Epidermal melanocyte (primary cell): Measurements from ENCODE around the gene YIF1B.
"Not testable (repeated sequence)": the region's sequence is repeated elsewhere in the genome, so short reads cannot be mapped to it uniquely, and the experiment has no call there.

Experiments used
- DNase-seq: peaks from one replicate; pipeline ENCODE4 v3.0.0; 2011; ENCODE audit warnings: low spot score; ENCODE audit not compliant: insufficient read length

YIF1B gene

DNA sequence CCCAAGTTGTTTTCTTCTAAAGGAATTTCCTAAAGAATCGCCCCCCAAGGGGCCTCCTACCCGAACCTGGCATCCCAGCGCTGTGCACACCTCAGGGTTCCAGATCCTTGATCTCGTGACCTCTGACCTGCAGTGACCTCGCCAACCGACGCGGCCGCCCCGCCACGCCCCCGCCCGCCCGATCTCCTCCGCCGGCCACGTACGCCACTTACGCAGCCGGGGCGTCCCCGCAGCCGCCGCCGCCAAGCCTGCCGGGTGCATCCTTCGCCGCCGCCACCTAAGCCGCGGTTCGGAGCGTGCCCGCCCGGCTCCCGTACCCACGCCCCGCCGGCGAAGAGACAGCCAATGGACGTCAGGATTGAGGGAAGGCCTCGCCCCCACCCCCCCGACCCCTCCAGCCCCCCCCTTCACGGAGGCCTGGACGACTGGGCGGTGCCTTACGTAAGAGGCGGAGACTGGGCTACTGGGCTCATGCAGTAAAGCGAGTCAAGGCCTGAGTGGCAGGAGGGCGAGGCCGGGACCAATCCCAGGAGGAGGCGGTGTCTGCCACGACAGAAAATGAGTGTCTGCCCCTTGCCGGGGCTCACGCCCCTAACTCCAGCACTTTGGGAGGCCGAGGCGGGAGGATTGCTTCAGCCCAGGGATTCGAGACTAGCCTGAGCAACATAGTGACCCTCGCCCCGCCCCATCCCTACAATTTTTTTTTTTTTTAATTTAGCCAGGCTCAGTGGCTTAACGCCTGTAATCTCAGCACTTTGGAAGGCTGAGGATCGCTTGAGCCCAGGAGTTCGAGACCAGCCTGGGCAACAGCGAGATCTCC, at the start of gene YIF1B:
YIF1B (minus strand) TSS at position 291 of the 820 bp plus-strand sequence; CDS start at position 261, 30 bp downstream.
- DNase-seq = peak; percentile 98

DNA sequence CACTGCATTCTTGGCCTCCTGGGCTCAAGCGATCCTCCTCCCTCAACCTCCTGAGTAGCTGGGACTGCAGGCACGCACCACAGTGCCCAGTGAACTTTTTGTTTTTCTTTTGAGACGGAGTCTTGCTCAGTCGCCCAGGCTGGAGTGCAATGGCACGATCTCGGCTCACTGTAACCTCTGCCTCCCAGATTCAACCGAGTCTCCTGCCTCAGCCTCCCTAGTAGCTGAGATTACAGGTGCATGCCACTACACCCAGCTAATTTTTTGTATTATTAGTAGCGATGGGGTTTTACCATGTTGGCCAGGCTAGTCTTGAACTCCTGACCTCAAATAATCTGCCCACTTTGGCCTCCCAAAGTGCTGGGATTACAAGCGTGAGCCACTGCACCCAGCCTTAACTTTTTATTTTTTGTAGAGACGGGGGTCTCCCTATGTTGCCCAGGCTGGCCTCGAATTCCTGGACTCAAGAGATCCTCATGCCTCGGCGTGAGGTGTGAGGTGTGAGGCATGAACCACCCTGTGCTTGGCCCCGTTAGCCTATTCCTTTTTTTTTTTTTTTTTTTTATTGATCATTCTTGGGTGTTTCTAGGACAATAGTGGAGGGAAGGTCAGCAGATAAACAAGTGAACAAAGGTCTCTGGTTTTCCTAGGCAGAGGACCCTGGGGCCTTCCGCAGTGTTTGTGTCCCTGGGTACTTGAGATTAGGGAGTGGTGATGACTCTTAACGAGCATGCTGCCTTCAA, 47.4 kb upstream of the YIF1B start:
- not testable (repeated sequence) for DNase-seq

DNA sequence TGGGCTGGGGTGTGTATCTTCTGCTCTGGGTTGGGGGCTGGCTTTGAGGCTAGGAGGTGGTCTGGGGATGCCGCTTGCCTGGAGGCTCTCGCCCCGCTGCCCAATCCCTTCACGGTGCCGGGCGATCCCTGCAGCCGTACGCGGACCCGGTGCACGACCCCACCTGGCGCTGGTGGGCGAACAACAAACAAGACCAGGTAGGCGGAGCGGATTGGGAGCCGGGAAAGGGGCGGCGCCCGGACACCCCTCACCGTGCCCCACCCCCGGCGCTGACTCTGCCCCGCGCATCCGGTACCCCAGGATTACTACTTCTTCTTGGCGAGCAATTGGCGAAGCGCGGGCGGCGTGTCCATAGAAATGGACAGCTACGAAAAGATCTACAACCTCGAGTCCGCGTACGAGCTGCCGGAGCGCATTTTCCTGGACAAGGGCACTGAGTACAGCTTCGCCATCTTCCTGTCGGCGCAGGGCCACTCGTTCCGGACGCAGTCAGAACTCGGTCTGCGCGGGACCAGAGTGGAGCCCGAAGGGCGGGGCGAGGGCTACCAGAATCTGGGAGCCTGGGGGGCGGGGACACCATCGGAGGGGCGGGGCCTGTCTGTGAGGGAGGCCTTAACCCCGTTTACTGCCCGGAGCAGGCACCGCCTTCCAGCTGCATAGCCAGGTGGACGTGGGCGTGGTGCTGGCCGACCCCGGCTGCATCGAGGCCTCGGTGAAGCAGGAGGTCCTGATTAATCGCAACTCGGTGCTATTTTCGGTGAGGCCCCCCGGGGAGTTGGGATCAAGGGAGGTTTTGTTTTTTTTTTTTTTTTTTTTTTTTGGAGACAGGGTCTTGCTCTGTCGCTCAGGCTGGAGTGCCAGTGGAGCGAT, 46.6 kb upstream of the YIF1B start:
- peak; percentile 54 for DNase-seq

- DNase-seq = no peak
These were observed 45.9 kb upstream of the YIF1B start for GRCh38 chr19:38361633-38362075.

- no peak for DNase-seq
These were observed 45.3 kb upstream of the YIF1B start for GRCh38 chr19:38360839-38361631.

DNA sequence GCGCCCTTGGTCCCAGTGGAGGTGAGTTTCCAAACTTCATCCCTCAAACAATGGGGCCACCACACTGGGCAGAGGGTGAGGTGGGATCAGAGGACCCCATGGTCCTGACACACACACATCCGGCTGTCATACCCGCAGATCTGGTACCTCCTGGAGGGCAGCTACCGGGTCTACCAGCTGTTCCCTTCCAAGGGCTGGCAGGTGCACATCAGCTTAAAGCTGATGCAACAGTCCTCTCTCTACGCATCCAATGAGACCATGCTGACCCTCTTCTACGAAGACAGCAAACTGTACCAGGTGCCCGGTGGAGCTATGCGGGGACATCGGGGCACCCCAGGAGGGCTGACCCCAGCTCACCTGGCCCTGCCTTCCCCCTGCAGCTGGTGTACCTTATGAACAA, 44.6 kb upstream of the YIF1B start:
- no peak for DNase-seq

DNA sequence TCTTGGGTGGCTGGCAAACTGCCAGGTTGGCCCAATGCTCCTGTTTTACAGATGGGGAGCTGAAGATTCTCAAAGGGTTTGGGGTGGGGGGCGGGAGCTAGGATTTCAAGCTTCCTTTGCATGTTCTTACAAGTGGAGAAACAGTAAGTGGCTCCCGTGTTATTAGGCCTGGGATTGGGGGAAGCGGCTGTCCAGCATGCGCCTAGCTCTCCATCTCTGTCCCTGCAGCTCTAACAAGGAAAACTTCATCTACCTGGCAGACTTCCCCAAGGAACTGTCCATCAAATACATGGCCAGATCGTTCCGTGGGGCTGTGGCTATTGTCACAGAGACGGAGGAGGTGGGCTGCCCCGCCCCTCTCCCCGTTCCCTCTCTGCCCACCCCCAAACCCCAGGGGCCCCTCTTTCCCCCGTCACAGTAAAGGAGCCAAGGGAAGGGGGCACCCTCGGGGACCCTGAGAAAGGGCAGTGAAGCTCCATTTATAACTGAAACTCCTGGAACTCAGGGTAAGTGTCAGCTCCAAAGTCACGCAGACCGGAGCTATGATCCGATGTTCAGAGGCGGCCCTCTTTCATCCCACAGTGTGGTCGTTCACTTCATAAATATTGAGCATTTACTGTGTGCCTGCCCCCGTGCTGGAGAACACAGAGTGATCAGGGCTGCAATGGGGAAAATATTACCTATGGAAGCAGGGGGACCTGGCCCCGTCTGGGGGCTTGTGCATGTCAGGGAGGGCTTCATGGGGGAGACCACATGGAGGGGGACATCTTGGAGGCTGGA, 43.7 kb upstream of the YIF1B start:
- no peak for DNase-seq

GRCh38 chr19:38358071-38358470, 42.3 kb upstream of the YIF1B start:
- no peak for DNase-seq

DNA sequence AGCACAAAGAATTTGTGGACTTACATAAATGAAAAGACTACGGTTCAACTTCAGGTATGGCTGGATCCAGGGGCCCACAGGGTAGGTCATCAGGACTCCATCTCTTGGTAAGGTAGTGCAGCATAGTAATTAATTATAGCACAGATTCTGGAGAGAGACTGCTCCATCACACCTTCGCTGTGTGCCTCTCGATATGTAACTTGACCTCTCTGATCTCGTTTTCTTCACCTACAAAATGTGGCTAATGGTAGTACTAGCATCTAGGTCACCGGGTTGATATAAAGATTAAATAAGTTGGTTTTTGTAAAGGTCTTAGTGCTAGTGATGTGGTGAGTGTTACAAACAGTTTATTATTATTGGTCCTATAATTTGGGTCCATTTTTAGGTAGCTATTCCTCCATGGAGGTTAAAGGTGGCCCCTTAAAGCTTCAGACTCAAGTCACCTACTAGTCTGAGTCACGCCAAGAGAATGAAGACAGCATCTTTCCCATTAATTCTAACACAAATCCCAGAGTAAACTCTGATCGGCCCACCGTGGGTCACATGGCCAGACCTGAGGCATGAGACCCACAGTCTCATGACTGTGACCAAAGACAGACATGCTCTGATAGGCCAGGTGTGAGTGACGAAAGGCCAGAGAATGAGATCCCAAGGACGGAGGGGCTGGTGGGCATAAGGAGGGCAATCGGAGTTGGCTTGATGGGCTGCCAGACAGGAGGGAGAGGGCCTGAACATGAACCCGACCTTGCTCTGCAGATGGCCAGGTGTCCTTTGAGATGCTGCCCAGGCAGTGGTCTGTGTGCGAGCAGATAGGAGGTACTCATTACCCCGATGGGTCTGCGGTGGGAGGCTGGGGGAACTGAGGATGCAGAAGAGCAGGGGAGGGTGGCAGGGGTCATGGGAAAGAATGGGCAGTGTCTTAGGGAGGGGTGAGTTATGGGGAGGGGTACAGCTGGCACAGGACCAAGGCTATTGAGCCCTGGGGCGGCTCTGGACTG, 40.3 kb upstream of the YIF1B start:
- no peak for DNase-seq

DNA sequence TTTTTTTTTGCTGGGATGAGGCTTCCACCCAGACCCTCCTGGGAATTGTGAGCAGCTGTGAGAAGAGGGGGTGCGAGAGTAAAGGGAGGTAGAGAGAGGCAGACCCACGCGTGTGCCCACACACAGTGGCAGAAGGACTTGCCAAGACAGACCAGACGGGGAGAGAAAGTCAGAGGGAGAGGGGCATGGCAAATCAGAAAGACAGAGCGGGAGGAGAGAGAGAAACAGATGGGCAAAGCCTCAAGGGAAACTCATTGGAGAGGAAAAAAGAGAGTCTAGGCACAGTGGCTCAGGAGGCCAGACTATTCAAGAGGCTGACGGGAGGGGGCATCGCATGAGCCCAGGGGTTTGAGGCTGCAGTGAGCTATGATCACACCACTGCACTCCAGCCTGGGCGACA, 36.9 kb upstream of the YIF1B start:
- no peak for DNase-seq

GRCh38 chr19:38351865-38352395, 36.2 kb upstream of the YIF1B start:
- no peak for DNase-seq

DNA sequence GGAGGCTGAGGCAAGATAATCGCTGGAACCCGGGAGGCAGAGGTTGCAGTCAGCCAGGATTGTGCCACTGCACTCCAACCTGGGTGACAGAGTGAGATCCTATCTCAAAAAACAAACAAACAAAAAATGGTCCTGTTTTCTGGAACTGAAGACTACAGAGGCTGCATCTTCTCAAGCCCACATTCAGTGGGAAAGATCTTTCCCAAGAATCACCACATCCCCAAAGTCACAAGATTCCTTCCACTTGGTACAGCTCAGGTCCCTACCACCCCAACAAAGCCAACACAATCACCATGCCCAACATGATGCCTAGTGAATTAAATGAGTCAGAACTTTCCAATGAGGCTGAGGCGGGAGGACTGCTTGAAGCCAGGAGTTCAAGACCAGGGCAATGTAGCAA, 35.1 kb upstream of the YIF1B start:
- no peak for DNase-seq

- no peak for DNase-seq
These were observed 31.1 kb upstream of the YIF1B start for GRCh38 chr19:38346837-38347236.

DNA sequence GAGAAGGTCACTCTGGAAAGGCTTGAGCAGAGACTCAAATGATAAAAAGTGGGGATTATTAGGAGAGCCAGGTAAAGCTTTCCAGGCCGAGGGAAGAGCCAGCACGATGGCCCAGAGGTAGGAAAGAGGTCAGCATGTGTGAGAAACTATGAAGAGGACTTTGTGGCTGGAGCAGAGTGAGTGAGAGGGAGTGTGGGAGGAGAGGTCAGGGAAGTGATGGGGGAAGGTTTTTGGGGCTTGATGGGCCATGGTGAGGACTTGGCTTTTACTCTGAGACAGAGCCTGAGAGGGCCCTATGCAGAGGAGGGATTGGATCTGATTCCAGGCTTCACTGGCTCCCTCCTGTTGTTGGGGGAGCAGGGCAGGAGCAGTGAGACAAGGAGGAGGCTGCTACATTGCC, 25.2 kb upstream of the YIF1B start:
- DNase-seq = no peak

DNA sequence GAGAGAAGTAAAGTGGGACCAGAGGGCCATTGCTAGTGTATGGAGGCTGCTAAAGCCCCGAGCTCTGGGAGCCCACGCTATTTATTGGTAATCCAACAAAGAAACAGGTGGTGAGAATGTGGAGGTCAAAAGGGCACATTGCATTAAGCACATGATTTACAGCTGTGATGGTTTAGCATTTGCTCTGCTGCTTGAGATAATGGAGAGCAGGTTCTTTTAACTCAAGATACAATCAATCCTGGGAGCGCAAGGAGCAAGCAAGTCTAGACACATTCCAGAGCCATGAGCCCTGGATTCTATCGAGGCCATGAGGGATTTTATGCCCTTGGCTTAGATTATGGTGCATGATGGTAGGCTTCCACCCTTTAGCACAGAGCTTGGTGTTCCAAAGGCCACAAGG, 23.3 kb upstream of the YIF1B start:
- not testable (repeated sequence) for DNase-seq

GRCh38 chr19:38337360-38337653, 21.6 kb upstream of the YIF1B start:
- DNase-seq = no peak

GRCh38 chr19:38336638-38337359, 21.1 kb upstream of the YIF1B start:
- DNase-seq = peak; percentile 63
